ENCODE data around the gene RWDD3. TPM values are rescaled to one million over a fixed set of nuclear protein-coding genes. Genes with fewer than 3 reads are reported as not detected.

Gene RWDD3
- total and polyA plus RNA-seq, 9 donors = 9.7 to 18.0 (median 15.7) TPM

DNA sequence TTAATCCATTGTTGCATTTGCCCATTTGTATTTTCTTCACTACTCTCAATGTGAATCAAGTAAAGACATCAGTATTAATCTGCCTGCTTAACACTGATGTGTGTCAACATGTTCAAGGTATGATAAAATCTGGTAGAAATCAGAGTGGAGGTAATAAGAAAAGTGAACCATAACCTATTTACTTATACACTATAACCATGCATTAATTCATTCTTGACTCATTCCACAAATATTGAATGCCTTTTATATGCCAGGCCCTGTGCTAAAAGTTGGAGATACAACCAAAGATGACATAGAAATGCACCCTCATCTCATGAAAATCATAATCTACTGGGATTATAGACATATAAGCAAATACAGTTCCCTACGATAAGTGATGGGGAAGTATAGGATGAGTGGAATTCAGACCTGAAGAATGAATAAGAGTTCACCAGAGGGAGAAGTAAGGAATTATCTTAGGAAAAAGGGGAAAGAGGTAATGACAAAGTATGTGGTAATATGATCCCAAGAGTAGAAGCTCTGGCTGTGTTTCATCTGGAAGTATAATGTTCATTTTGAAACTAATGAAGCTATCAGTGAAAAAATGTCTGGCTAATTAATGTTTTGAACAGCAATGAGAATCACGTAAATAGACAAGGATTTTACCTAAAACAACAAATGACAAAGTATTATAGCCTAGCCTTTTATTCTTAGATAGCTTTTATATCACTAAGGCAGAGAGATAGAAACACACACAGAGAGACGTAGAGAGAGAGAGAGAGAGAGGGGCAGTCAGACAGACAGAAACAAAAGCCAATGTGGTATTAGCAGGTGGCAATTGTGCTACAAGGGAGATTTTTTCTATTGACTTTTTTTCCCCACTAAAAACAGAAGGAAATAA lies 7.0 kb upstream of the RWDD3 start:
- H3K36me3 ChIP-seq = no peaks in the 10 kb centered on the region
- H3K4me1 ChIP-seq (ENCODE audit: insufficient read depth) = no peaks in the 10 kb centered on the region
- no peak for TF ChIP-seq POLR2A (IDR thresholded peaks at IDR 0.05)
- no peak for TF ChIP-seq CTCF (IDR thresholded peaks at IDR 0.05)
- TF ChIP-seq EP300 (IDR thresholded peaks at IDR 0.05) = no peak
- H3K4me3 ChIP-seq = no peak overlapping the region
- H3K9me3 ChIP-seq = no peaks in the 10 kb centered on the region
- H3K27me3 ChIP-seq = no peaks in the 10 kb centered on the region
- intact Hi-C loops (cut with DNase I) = no loop called here
- no peak for DNase-seq
- WGBS, 3 donors = 47 to 49% (median 49%) methylated on average over 3 of the region's 3 CpGs
- H3K27ac ChIP-seq = no peak overlapping the region

DNA sequence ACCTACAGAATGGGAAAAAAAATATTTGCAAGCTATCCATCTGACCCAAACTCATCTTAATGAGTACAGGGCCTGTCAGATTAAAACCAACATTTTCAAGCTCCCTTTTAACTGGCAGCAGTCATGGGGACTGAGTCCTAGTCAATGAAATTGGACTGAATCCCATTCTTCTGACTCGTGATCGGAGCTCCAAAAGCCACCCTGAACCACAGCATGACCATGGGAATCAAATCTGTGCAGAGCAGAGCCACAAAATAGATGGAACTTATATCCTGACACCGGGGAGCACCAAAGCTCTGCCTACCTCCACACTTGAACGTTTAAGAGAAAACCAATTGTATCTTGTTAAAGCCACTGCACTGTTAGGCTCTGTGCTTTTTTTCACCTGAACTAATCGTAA lies 5.0 kb upstream of the RWDD3 start:
- H3K9me3 ChIP-seq = no peaks in the 10 kb centered on the region
- intact Hi-C loops (cut with DNase I) = no loop called here
- H3K4me3 ChIP-seq = no peak overlapping the region
- no peak for DNase-seq
- TF ChIP-seq CTCF (IDR thresholded peaks at IDR 0.05) = no peak
- no peak for TF ChIP-seq EP300 (IDR thresholded peaks at IDR 0.05)
- TF ChIP-seq POLR2A (IDR thresholded peaks at IDR 0.05) = no peak
- no peaks in the 10 kb centered on the region for H3K36me3 ChIP-seq
- H3K27ac ChIP-seq = no peak overlapping the region
- H3K4me1 ChIP-seq (ENCODE audit: insufficient read depth) = no peaks in the 10 kb centered on the region
- 81 to 87% (median 84%) methylated on average over 5 of the region's 5 CpGs for WGBS, 3 donors
- H3K27me3 ChIP-seq = no peaks in the 10 kb centered on the region

GRCh38 chr1:95229706-95230105 lies 4.3 kb upstream of the RWDD3 start:
- no peak for DNase-seq
- intact Hi-C loops (cut with DNase I) = loop anchor here (5.0 to 10.0 kb wide), 6 partner anchors 112 to 825 kb away; partner anchors contain the start of genes ALG14 (in 1 of the 4) and TLCD4 (in 1 of the 4)
- TF ChIP-seq EP300 (IDR thresholded peaks at IDR 0.05) = no peak
- no peak for TF ChIP-seq CTCF (IDR thresholded peaks at IDR 0.05)
- no peak for TF ChIP-seq POLR2A (IDR thresholded peaks at IDR 0.05)
- Histone ChIP-seq H3K4me1 (ENCODE audit: insufficient read depth) (no peaks in the 10 kb centered on the region), H3K27me3 (no peaks in the 10 kb centered on the region), H3K4me3 (no peak overlapping the region), H3K27ac (no peak overlapping the region), H3K9me3 (no peaks in the 10 kb centered on the region), H3K36me3 (no peaks in the 10 kb centered on the region)

DNA sequence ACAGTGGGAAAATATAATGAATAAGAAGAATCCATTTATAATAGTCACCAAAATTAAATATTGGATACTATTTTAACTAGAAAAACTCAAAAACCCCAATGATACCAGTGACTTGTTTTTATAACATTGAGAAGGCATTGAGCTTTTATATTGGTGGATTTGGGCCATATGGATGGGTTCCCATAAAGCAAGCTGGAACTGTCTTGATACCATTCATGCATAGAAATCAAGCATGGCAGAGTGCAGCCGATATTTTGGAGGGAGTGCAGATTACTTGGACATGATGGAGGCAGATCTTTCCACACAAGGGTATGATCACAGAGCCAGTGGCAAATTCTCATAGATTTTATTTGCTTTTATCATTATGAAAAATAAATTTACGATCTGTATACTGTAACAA lies 3.8 kb upstream of the RWDD3 start:
- WGBS, 3 donors = 10 to 18% (median 15%) methylated on average over 2 of the region's 2 CpGs
- DNase-seq = no peak
- Histone ChIP-seq H3K27me3 (no peaks in the 10 kb centered on the region), H3K4me1 (ENCODE audit: insufficient read depth) (no peaks in the 10 kb centered on the region), H3K4me3 (no peak overlapping the region), H3K36me3 (no peaks in the 10 kb centered on the region), H3K9me3 (no peaks in the 10 kb centered on the region), H3K27ac (no peak overlapping the region)
- no peak for TF ChIP-seq CTCF (IDR thresholded peaks at IDR 0.05)
- TF ChIP-seq EP300 (IDR thresholded peaks at IDR 0.05) = no peak
- no peak for TF ChIP-seq POLR2A (IDR thresholded peaks at IDR 0.05)
- intact Hi-C loops (cut with DNase I) = loop anchor here (5.0 to 10.0 kb wide), 6 partner anchors 113 to 825 kb away; partner anchors contain the start of genes ALG14 (in 1 of the 4) and TLCD4 (in 1 of the 4)
